DOHH2 (cell line): ENCODE measurements around the gene PHACTR2.

ENCODE experiments used
- EZH2phosphoT487 ChIP-seq: fragments of 200-600 bp; sonication (generic); IDR thresholded peaks from 2 replicates; pipeline ENCODE4 v1.6.1; 2017; ENCODE audit warnings: borderline replicate concordance, mild to moderate bottlenecking, antibody characterized with exemption, low read length, moderate library complexity, mixed read lengths
- TF ChIP-seq, protein P1 (sequence below): fragments of 200-600 bp; sonication (generic); IDR thresholded peaks from one replicate; pipeline ENCODE4 v1.5.1; 2014; ENCODE audit warnings: antibody characterized with exemption, mild to moderate bottlenecking, low read depth, low read length; ENCODE audit not compliant: poor library complexity, severe bottlenecking

DNA sequence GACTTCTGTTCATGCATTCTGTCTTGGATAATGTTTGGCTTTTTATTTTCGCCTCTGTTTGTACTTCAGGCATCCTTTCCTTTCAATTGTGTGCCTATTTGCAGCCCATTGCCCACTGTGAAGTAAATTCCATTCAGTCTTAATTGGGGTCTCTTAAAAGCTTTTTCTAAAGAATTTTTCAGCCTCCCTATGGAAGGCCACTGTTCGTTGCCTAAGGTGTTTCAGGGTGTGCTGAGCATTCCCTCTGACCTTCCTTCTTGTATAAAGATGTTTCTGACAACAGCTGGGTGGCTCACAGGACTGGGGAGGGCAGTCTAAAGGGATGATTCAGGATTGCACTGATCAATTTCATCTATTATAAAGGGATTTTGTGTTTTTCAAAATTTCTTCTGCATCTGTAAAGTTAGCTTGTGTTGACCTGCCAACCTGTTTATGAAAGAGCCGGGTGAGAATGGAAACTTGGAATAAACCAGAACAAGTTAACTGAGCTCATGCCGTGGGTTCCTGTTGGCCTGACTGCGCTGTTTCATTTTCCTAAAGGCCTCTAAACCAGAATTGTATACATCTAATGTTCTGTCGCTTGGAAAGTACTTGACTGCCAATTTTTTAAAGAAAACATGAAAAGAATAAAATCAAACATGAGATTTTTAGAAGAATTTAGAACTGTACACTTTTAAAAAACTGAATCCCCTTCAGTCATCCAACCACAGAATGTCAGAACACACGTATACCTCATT, 14.3 kb downstream of the PHACTR2 start:
- TF ChIP-seq, protein P1, sequence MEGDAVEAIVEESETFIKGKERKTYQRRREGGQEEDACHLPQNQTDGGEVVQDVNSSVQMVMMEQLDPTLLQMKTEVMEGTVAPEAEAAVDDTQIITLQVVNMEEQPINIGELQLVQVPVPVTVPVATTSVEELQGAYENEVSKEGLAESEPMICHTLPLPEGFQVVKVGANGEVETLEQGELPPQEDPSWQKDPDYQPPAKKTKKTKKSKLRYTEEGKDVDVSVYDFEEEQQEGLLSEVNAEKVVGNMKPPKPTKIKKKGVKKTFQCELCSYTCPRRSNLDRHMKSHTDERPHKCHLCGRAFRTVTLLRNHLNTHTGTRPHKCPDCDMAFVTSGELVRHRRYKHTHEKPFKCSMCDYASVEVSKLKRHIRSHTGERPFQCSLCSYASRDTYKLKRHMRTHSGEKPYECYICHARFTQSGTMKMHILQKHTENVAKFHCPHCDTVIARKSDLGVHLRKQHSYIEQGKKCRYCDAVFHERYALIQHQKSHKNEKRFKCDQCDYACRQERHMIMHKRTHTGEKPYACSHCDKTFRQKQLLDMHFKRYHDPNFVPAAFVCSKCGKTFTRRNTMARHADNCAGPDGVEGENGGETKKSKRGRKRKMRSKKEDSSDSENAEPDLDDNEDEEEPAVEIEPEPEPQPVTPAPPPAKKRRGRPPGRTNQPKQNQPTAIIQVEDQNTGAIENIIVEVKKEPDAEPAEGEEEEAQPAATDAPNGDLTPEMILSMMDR = no peak
- no peak for TF ChIP-seq EZH2phosphoT487
